Psoas muscle (tissue), 8 donors: ENCODE data around the gene SSPN. TPM values are rescaled to one million over a fixed set of nuclear protein-coding genes. Genes with fewer than 3 reads are reported as not detected.

Source experiments
- ATAC-seq, 4 donors: fragments of 200-7000 bp; cut with Tn5 transposase; one replicate each; pipeline ENCODE4 v1.9.1; 2020; ENCODE audit warnings: moderate library complexity in 3 of 4, mild to moderate bottlenecking in 2 of 4
- DNase-seq, 2 donors: peaks; one replicate each; pipeline ENCODE4 v3.0.0-alpha.2; 2020
- H3K27ac ChIP-seq: fragments of 200-600 bp; one replicate; pipeline ENCODE4 v1.8.0; 2022
- H3K27me3 ChIP-seq, 3 donors: fragments of 200-600 bp in 1 of 3; one replicate each; pipeline versions ENCODE4 v1.6.1 to v1.8.0; 2013 to 2022; ENCODE audit warnings: low read length in 2 of 3, mild to moderate bottlenecking in 2 of 3, moderate library complexity in 1 of 3; ENCODE audit not compliant: insufficient read depth in 3 of 3
- H3K36me3 ChIP-seq, 2 donors: fragments of 200-600 bp in 1 of 2; one replicate each; pipeline versions ENCODE4 v1.6.1 to v1.8.0; 2013 to 2022; ENCODE audit warnings: low read depth in 1 of 2, mild to moderate bottlenecking in 1 of 2, moderate library complexity in 1 of 2; ENCODE audit not compliant: insufficient read depth in 1 of 2
- H3K4me1 ChIP-seq: fragments of 200-600 bp; one replicate; pipeline ENCODE4 v1.8.0; 2022
- H3K4me3 ChIP-seq: fragments of 200-600 bp; one replicate; pipeline ENCODE4 v1.8.0; 2022; ENCODE audit warnings: mild to moderate bottlenecking
- H3K9me3 ChIP-seq: fragments of 200-600 bp; one replicate; pipeline ENCODE4 v1.8.0; 2022
- WGBS, 3 donors: extraction: QIAGEN DNeasy Blood & Tissue Kit; methylation state at CpG; one replicate each; pipeline versions ENCODE4 v1.1.6 to v1.1.7; 2013; 5-methylcytosine and 5-hydroxymethylcytosine counted together
- intact Hi-C, 2 donors: fragments of 100-400 bp; cut with DNase I; formaldehyde crosslinking; loops; one replicate each; pipeline versions ENCODE4 v1.11.0 to v1.14.2; 2022
- polyA plus RNA-seq, 3 donors: library from polyadenylated mRNA; stranded (reverse); fragments of 200-250 nt; gene quantifications; one replicate each; pipeline ENCODE4 v1.2.3, GENCODE V29; 2013
- total RNA-seq, 4 donors: library from RNA; stranded (reverse); fragmentation: NEBNext Ultra II Directional in 2 of 4; extraction: Animal tissue kit (Norgen Biotek cat#: 25700) in 2 of 4; gene quantifications; one replicate each; pipeline versions ENCODE4 v1.2.1 to v1.2.4, GENCODE V29; 2021 to 2023
- TF ChIP-seq, protein P1 (sequence below): fragments of 200-600 bp; IDR thresholded peaks from one replicate; pipeline ENCODE4 v1.8.0; 2022; ENCODE audit warnings: antibody characterized with exemption
- donor health status: healthy with polysubstance abuse.
- donor health status: DM: no; HTN: no; CAD: no; lungs with moderate emphysema.
- donor health status: Bipolar disorder and iron deficiency.
- donor health status: healthy.
- donor health status: DM: yes; HTN: yes; CAD: no.
- donor health status: DM: no; HTN: no; CAD: no.
- donor health status: DM: no; HTN: no; CAD: no.
- donor health status: DM: yes; HTN: yes; CAD: no.

Gene SSPN
- total and polyA plus RNA-seq, 7 donors, result 8.3 to 88.7 (median 45.4) TPM

DNA sequence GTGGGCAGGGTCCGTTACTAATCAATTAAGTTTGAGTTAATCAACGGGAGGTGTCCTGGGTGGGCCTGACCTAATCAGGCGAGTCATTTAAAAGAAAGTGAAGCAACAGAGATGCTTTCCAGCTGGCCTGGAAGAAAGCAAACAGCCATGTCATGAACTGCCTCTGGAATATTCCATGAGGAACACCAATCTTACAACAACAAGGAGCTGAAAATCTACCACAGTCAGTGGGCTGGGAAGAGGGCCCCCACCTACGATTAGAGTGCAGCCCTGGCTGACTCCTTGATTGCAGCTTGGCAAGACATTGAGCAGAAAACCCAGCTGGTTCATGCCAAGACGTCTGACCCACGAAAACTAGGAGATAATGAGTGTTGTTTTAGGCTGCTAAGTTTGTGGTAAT is 56.2 kb downstream of the SSPN start:
- DNase-seq (no peak), ATAC-seq (no peak)
- 59 to 67% (median 59%) methylated on average over 6 of the region's 6 CpGs for WGBS, 3 donors
- TF ChIP-seq, protein P1, sequence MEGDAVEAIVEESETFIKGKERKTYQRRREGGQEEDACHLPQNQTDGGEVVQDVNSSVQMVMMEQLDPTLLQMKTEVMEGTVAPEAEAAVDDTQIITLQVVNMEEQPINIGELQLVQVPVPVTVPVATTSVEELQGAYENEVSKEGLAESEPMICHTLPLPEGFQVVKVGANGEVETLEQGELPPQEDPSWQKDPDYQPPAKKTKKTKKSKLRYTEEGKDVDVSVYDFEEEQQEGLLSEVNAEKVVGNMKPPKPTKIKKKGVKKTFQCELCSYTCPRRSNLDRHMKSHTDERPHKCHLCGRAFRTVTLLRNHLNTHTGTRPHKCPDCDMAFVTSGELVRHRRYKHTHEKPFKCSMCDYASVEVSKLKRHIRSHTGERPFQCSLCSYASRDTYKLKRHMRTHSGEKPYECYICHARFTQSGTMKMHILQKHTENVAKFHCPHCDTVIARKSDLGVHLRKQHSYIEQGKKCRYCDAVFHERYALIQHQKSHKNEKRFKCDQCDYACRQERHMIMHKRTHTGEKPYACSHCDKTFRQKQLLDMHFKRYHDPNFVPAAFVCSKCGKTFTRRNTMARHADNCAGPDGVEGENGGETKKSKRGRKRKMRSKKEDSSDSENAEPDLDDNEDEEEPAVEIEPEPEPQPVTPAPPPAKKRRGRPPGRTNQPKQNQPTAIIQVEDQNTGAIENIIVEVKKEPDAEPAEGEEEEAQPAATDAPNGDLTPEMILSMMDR, result no peak
- Histone ChIP-seq H3K36me3 (no peaks in the 10 kb centered on the region), H3K4me3 (no peak overlapping the region), H3K27me3 (no peaks in the 10 kb centered on the region), H3K27ac (no peak overlapping the region), H3K4me1 (no peaks in the 10 kb centered on the region), H3K9me3 (no peaks in the 10 kb centered on the region)
- intact Hi-C loops, result no loop called here

DNA sequence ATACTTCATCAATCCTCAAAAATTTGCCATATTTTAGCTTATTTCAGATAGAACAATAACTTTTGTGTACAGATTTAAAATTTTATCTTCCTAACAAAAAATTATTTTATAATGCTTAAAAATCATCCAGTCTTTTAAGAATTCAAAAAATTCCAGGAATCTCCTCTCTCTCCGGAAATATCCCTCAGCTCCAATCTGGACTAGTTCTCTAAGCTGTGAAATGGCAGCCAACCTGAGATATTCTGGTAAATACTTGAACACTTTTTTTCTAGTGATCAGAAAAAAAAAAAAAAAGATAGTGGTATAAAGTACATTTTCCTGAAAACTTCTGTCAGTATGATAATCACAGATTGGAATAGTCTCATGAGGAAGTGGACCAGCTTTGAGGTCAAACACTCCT is 57.6 kb downstream of the SSPN start:
- WGBS, 3 donors, result 42 to 58% (median 43%) methylated on average over 1 of the region's 1 CpG
- intact Hi-C loops, result no loop called here
- H3K4me1 ChIP-seq, result no peaks in the 10 kb centered on the region

DNA sequence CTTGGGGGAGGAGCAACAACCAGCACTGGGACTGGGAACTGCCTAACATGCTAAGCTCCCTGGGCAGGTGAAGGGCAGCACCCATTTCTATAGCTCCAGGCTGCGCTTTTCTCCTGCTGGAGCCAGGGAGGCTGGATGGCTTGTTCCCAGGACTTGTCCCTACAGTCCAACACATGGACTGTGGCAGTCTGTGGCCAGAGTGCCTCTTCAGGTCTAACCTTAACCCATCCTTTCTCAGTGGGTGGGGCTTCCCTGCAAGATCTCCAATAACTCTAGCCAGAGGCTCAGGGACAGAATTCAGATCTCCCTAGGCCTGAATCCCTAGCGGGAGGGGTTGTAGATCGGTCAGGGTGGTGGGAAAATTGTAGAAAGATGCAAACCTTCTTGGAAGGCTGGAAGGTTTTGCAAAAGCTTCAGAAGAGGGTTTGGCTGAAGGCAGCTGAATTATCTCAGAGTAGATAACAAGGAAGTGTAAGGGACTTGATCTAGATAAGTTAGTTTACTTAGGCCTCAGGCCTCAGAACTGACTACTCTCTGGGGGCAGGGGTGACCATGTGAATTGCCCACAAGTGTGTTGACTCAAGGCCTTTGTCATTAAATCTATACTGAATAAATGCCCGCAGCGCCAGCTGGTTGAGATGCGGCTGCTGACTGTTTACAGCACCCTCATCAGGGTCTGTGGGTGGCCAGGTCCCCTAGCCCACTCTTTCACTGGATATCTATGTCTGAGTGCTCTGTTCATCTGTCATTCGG is 60.7 kb downstream of the SSPN start:
- TF ChIP-seq, protein P1, result no peak
- H3K4me1 ChIP-seq, result no peaks in the 10 kb centered on the region
- no peaks in the 10 kb centered on the region for H3K36me3 ChIP-seq
- ATAC-seq (no peak), DNase-seq (no peak)
- H3K27ac ChIP-seq, result no peak overlapping the region
- H3K4me3 ChIP-seq, result no peak overlapping the region
- H3K9me3 ChIP-seq, result no peaks in the 10 kb centered on the region
- H3K27me3 ChIP-seq, result no peaks in the 10 kb centered on the region
- WGBS, 3 donors, result 82 to 89% (median 83%) methylated on average over 7 of the region's 7 CpGs
- intact Hi-C loops, result no loop called here

More for the DNA sequence above, 57.6 kb downstream of the SSPN start:
- Histone ChIP-seq H3K27ac (no peak overlapping the region), H3K27me3 (no peaks in the 10 kb centered on the region), H3K4me3 (no peak overlapping the region), H3K9me3 (no peaks in the 10 kb centered on the region), H3K36me3 (no peaks in the 10 kb centered on the region)
- TF ChIP-seq, protein P1, result no peak
- ATAC-seq (no peak), DNase-seq (no peak)

DNA sequence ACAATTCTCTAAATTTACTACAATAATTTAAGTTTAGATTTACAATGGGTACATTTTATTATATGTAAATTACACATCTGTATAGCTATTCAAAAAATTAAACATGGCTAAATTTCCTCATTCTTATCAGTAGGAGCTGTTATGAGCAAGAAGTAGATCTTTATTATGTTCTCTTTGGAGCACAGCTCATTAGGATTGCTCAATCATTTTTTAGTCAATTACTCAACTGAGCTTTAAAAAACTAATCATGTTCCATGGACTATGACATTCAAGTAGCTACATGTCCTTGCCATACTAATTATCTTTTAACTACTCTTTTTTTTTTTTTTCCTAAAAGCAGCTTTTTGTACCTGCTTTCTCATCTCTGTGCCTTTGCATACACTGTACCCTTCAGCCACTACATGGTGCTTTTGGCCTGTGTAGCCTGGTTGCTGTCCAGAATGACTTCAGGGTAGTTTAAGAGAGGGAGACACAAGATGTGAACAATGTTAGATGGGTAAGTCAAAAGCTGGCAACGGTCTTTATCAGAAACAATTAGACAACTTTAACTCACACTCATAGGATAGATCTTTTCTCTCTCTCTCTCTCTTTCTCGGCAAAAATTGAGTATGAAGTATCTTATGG is 69.0 kb downstream of the SSPN start:
- H3K36me3 ChIP-seq, result no peaks in the 10 kb centered on the region
- no peak overlapping the region for H3K4me3 ChIP-seq
- TF ChIP-seq, protein P1, result no peak
- H3K9me3 ChIP-seq, result no peaks in the 10 kb centered on the region
- DNase-seq (no peak), ATAC-seq (no peak)
- H3K27ac ChIP-seq, result no peak overlapping the region
- 92 to 98% (median 94%) methylated on average over 2 of the region's 2 CpGs for WGBS, 3 donors
- no peaks in the 10 kb centered on the region for H3K4me1 ChIP-seq
- H3K27me3 ChIP-seq, result no peaks in the 10 kb centered on the region
- intact Hi-C loops, result no loop called here
